ENCODE results near the gene CMTM1.
"Not testable (repeated sequence)": the region's sequence is repeated elsewhere in the genome, so short reads cannot be mapped to it uniquely, and the experiment has no call there.

CMTM1 gene

DNA sequence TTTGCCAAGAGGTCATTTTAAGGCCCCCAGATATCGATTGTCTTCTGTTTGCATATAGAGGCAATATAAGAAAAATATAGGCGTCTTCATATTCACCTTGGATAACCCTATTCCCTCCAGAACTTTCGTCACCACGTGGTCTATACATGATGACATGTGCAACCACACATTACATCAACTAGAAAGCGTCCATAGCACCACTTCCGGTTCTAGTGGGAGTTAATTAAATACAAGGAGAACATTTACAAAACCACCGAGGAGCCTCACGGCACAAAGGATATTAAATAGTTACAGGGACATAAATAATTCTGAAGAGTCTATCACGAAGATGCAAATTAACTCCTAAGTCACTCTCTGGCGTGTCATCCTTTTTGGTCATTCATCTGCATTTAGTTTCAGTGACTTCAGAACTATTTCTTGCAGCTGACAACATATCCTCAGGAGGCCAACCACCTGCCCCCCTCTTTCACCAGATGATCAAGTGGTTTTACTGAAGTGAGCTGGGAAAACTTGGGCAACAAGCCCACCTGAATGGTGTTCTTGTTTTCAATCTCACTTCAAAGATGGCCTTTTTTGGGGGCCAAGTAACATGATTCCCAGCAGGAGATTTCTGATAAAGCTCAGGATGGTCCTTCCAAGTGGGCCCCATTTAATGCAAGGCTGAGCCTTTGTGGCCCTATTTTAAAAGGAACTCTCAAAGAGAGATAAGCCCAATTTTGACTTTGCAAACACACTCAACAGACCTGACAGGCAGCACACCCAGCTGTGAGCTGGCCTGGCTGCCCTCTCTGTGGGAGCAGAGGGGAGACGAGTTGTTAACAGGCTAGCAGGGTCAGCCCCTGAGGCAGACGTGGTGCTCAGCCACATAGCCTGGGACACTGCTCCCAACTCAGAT lies 53.5 kb downstream of the CMTM1 start:
- Mint-ChIP-seq H3K4me3 (no peak overlapping the region), H3K4me1 (no peaks in the 10 kb centered on the region), H3K9me3 (no peaks in the 10 kb centered on the region), H3K36me3 (no peaks in the 10 kb centered on the region), H3K27ac (no peak overlapping the region)
- ATAC-seq (no peak), DNase-seq (ENCODE audit: low spot score in 2 of 2) (no peak)

DNA sequence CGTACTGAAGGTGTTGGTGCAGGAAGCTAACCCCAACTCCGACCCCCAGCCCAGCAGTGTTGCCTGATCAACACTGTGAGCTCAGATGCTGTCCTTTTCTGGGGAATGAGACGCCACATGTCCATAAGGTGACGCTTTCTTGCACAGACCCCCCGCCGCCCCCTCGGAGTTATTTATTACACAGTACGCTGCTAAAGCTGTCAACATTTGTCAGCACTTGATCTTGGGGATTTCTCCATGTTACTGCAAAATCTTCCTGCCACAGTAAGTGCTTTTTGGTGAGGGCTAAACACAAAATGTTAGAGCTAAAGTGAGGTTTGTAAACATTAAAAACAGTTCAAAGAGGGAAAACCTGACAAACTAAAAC lies 54.2 kb downstream of the CMTM1 start:
- DNase-seq (ENCODE audit: low spot score in 2 of 2) (no peak), ATAC-seq (no peak)
- Mint-ChIP-seq H3K4me3 (no peak overlapping the region), H3K36me3 (no peaks in the 10 kb centered on the region), H3K4me1 (no peaks in the 10 kb centered on the region), H3K27ac (no peak overlapping the region), H3K9me3 (no peaks in the 10 kb centered on the region)

DNA sequence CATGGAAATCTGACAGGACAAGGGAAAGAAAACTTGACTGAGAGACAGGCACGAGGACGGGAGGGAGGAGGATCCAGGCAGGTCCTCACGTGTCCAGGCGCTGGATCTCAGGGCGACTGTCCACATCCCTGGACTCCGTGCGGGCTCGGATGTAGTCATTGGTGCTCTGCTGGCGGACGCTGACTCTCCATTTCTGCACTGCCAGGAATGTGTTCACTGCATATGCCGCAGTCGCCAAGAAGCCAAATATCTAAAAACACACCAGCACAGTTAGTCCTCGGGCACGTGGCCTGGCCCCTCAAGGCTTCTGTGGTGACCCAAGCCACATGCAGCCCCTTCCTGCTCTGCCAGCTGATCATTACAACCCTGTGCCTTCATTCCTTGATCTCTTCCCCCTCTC lies 55.7 kb downstream of the CMTM1 start:
- DNase-seq (ENCODE audit: low spot score in 2 of 2), result no peak
- Mint-ChIP-seq H3K4me3 (no peak overlapping the region), H3K9me3 (no peaks in the 10 kb centered on the region), H3K36me3 (no peaks in the 10 kb centered on the region), H3K27ac (no peak overlapping the region), H3K4me1 (no peaks in the 10 kb centered on the region)
- no peak for ATAC-seq

DNA sequence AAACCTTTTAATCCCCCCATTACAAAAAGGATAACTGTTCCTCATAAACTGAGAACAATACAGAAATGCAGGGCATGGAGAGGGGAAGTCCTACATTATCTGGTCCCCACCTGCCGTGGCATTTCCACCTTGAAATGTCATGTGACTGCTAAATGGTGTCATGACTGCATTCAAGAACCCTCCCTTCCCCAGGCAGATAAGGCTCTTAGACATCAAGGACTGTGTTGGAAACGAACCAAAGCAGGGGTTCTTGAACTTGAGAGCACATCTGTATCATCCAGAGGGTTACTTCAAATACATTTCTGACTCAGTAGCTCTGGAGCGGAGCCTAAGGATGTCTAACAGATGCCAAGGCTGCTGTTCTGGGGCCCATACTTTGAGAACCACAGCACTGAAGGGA lies 56.6 kb downstream of the CMTM1 start:
- no peaks in the 10 kb centered on the region for H3K36me3 Mint-ChIP-seq
- ATAC-seq, result no peak

DNA sequence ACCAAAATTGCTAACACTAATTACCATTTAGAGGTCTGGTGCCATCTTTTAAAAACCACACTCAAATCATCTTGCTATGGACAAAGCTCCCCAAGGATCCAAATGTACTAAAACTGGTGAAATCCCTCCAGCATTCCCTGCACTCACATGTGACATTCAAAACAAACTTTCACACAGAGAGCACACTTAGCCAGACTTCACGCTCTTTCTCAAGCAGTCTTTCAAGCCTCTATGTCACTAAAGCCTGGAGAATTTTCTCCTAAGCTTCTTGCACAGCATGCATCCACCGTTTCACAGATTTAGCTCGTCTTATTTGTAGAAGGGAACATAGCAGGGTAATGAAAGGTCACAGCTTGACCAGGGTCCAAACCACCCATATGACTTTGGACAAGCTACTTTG lies 57.5 kb downstream of the CMTM1 start:
- H3K9me3 Mint-ChIP-seq, result no peaks in the 10 kb centered on the region
- no peak for ATAC-seq
- H3K4me1 Mint-ChIP-seq, result no peaks in the 10 kb centered on the region
- no peak overlapping the region for H3K27ac Mint-ChIP-seq
- DNase-seq (ENCODE audit: low spot score in 2 of 2), result no peak
- H3K4me3 Mint-ChIP-seq, result no peak overlapping the region
- no peaks in the 10 kb centered on the region for H3K36me3 Mint-ChIP-seq

More for the DNA sequence above, 56.6 kb downstream of the CMTM1 start:
- no peak for DNase-seq (ENCODE audit: low spot score in 2 of 2)
- Mint-ChIP-seq H3K4me3 (no peak overlapping the region), H3K9me3 (no peaks in the 10 kb centered on the region), H3K4me1 (no peaks in the 10 kb centered on the region), H3K27ac (no peak overlapping the region)

DNA sequence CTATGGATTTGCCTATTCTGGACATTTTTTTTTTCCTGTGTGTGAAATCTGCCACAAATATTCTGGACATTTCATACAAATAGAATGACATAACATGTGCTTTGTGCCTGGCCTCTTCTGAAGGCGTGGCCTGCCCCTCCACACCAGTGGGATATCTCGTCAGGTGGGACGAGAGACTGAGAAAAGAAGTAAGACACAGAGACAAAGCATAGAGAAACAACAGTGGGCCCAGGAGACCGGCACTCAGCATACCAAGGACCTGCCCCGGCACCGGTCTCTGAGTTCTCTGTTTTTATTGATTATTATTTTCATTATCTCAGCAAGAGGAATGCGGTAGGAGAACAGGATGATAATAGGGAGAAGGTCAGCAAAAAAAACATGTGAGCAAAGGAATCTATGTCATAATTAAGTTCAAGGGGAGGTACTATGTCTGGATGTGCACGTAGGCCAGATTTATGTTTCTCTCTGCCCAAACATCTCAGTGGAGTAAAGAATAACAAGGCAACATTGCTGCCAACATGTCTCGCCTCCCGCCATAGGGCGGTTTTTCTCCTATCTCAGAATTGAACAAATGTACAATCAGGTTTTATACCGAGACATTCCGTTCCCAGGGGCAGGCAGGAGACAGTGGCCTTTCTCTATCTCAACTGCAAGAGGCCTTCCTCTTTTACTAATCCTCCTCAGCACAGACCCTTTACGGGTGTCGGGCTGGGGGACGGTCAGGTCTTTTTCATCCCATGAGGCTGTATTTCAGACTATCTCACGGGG lies 61.6 kb downstream of the CMTM1 start:
- not testable (repeated sequence) for DNase-seq (ENCODE audit: low spot score in 2 of 2); H3K4me3 Mint-ChIP-seq; H3K9me3 Mint-ChIP-seq; H3K36me3 Mint-ChIP-seq; H3K27ac Mint-ChIP-seq; ATAC-seq; H3K4me1 Mint-ChIP-seq
